ENCODE results near the gene PCDHA8.
"Not testable (repeated sequence)": the region's sequence is repeated elsewhere in the genome, so short reads cannot be mapped to it uniquely, and the experiment has no call there.

PCDHA8 gene

GRCh38 chr5:140828362-140828737 lies 12.6 kb upstream of the PCDHA8 start:
- no peak for DNase-seq

- DNase-seq: not testable (repeated sequence)
Observed at GRCh38 chr5:140829511-140830501, 11.2 kb upstream of the PCDHA8 start.

- no peak for DNase-seq
Observed at GRCh38 chr5:140833993-140834392, 7.0 kb upstream of the PCDHA8 start, which contains the start of gene PCDHA7. PCDHA7 (plus strand) TSS chr5:140834269; CDS start chr5:140834384, 115 bp downstream.

GRCh38 chr5:140834439-140835008 lies 6.5 kb upstream of the PCDHA8 start:
- DNase-seq: not testable (repeated sequence)

- DNase-seq: no peak
Observed at GRCh38 chr5:140835622-140836510, 5.1 kb upstream of the PCDHA8 start.

GRCh38 chr5:140842798-140843733 lies 2.1 kb downstream of the PCDHA8 start:
- no peak for DNase-seq

GRCh38 chr5:140848139-140849102 lies 7.4 kb downstream of the PCDHA8 start, which contains the start of gene PCDHA9:
PCDHA9 (plus strand) TSS chr5:140848382; CDS start chr5:140848496, 114 bp downstream.
- not testable (repeated sequence) for DNase-seq

- DNase-seq: not testable (repeated sequence)
Observed at GRCh38 chr5:140849831-140850634, 9.0 kb downstream of the PCDHA8 start.

GRCh38 chr5:140855772-140856674 lies 15.0 kb downstream of the PCDHA8 start, which contains the start of gene PCDHA10:
PCDHA10 (plus strand) TSS chr5:140855897; CDS start chr5:140856049, 152 bp downstream.
- no peak for DNase-seq

GRCh38 chr5:140857177-140857986 lies 16.4 kb downstream of the PCDHA8 start:
- DNase-seq: no peak

GRCh38 chr5:140857987-140858240 lies 16.9 kb downstream of the PCDHA8 start:
- no peak for DNase-seq

GRCh38 chr5:140862441-140863295 lies 21.7 kb downstream of the PCDHA8 start:
- no peak for DNase-seq

- DNase-seq: no peak
Observed at GRCh38 chr5:140868721-140869554, 28.0 kb downstream of the PCDHA8 start, which contains the start of gene PCDHA11. PCDHA11 (plus strand) TSS chr5:140868957; CDS start chr5:140869104, 147 bp downstream.

- no peak for DNase-seq
Observed at GRCh38 chr5:140869555-140869886, 28.5 kb downstream of the PCDHA8 start.
